GM12878 (cell line): Measurements from ENCODE around the gene FAHD1. TPM values are rescaled to one million over a fixed set of nuclear protein-coding genes. Genes with fewer than 3 reads are reported as not detected.

Source experiments
- ATAC-seq: fragments of 200-7000 bp; cut with Tn5 transposase; 3 replicates; pipeline ENCODE4 v1.9.1; 2020; ENCODE audit warnings: mild to moderate bottlenecking, moderate library complexity
- BruUV-seq: library from RNA; stranded (reverse); fragments of 400-500 nt; replicated peaks from 2 replicates; lab custom pipeline; 2021; lab: Mats Ljungman, UMichigan
- CTCF ChIA-PET: fragments of 300-600 bp; sonication (Branson Sonifier 250); formaldehyde crosslinking; extraction: SDS; loops from one replicate; lab custom pipeline; 2021; ENCODE audit warnings: inconsistent platforms; lab: Yijun Ruan, JAX
- POLR2A ChIA-PET: fragments of 350-600 bp; formaldehyde crosslinking; extraction: SDS; loops from one replicate; lab custom pipeline; 2021; ENCODE audit warnings: inconsistent platforms; lab: Charles Lee
- RAD21 ChIA-PET: fragments of 300-600 bp; sonication (Branson Sonifier 250); formaldehyde crosslinking; loops from one replicate; lab custom pipeline; 2023; ENCODE audit warnings: antibody characterized with exemption; ENCODE audit not compliant: unreplicated experiment; lab: Charles Lee
- SMC1A ChIA-PET: fragments of 300-600 bp; sonication (Branson Sonifier 250); formaldehyde crosslinking; loops from one replicate; lab custom pipeline; 2023; ENCODE audit not compliant: unreplicated experiment, uncharacterized antibody; lab: Charles Lee
- DNase-seq: peaks from one replicate; pipeline ENCODE4 v3.0.0-alpha.2; 2011; ENCODE audit warnings: low read depth, low spot score
- FAIRE-seq: peaks from 3 replicates; lab custom pipeline; 2011; peaks lifted over from hg19 to GRCh38; lab: Jason Lieb, UNC
- H2AFZ ChIP-seq: 2 replicates; pipeline ENCODE4 v1.6.0; 2011; ENCODE audit warnings: low read depth, low read length, control low read depth; ENCODE audit not compliant: control insufficient read depth
- H3K27ac ChIP-seq: 2 replicates; pipeline ENCODE4 v1.5.1; 2011; ENCODE audit warnings: control low read depth; ENCODE audit not compliant: control insufficient read depth, insufficient read depth
- H3K27me3 ChIP-seq, 2 experiments: replicated peaks in 1 of 2; 2 replicates each; pipeline versions ENCODE4 v1.6.0 to v1.6.1; 2011; ENCODE audit warnings: low read length in 1 of 2; ENCODE audit not compliant: control insufficient read depth in 2 of 2, insufficient read depth in 2 of 2
- H3K36me3 ChIP-seq, 2 experiments: 2 replicates each; pipeline ENCODE4 v1.5.1; 2011; ENCODE audit warnings: low read length in 1 of 2; ENCODE audit not compliant: control insufficient read depth in 2 of 2, insufficient read depth in 2 of 2
- H3K4me1 ChIP-seq: 2 replicates; pipeline ENCODE4 v1.6.1; 2011; ENCODE audit warnings: mild to moderate bottlenecking, low read length, moderate library complexity, mixed read lengths; ENCODE audit not compliant: control insufficient read depth, insufficient read depth
- H3K4me2 ChIP-seq: 2 replicates; pipeline ENCODE4 v1.6.0; 2011; ENCODE audit warnings: control low read depth; ENCODE audit not compliant: control insufficient read depth, insufficient read depth
- H3K4me3 ChIP-seq: fragments of 200-600 bp; sonication (generic); 2 replicates; pipeline ENCODE4 v1.5.1; 2016
- H3K79me2 ChIP-seq: 2 replicates; pipeline ENCODE4 v1.6.0; 2011; ENCODE audit warnings: low read length; ENCODE audit not compliant: control insufficient read depth, insufficient read depth
- H3K9ac ChIP-seq: 2 replicates; pipeline ENCODE4 v1.8.0; 2011; ENCODE audit warnings: low read length, control low read depth, mixed read lengths; ENCODE audit not compliant: control insufficient read depth, insufficient read depth
- H3K9me3 ChIP-seq: replicated peaks from 3 replicates; pipeline ENCODE4 v1.5.1; 2011; ENCODE audit warnings: mild to moderate bottlenecking, low read length; ENCODE audit not compliant: control insufficient read depth, insufficient read depth
- H4K20me1 ChIP-seq: 2 replicates; pipeline ENCODE4 v1.6.0; 2011; ENCODE audit not compliant: control insufficient read depth, insufficient read depth
- CBFB ChIP-seq: IDR thresholded peaks from 2 replicates; pipeline ENCODE4 v1.6.1; 2016; ENCODE audit warnings: antibody characterized with exemption, low read depth
- RBBP5 ChIP-seq: fragments of 200-600 bp; sonication (generic); conservative IDR thresholded peaks from 2 replicates; pipeline ENCODE4 v1.6.1; 2016
- SIX5 ChIP-seq: IDR thresholded peaks from 2 replicates; pipeline ENCODE4 v1.6.1; 2011; ENCODE audit warnings: mild to moderate bottlenecking, low read depth, low read length, moderate library complexity; ENCODE audit not compliant: severe bottlenecking
- YBX1 ChIP-seq: fragments of 450-650 bp; IDR thresholded peaks from 2 replicates; pipeline ENCODE4 v1.6.1; 2016; ENCODE audit warnings: antibody characterized with exemption
- WGBS: methylation state at CpG from one replicate; pipeline ENCODE4 v1.1.6; 2016; ENCODE audit warnings: low lambda C conversion rate; ENCODE audit not compliant: insufficient replicate concordance, insufficient coverage; ENCODE audit errors: missing lambda C conversion rate; 5-methylcytosine and 5-hydroxymethylcytosine counted together
- in situ Hi-C: fragments of 300-500 bp; cut with MboI; formaldehyde crosslinking; loops from 9 replicates; pipeline ENCODE4 v1.14.3; 2018; ENCODE audit warnings: mixed read lengths
- intact Hi-C: fragments of 100-400 bp; cut with micrococcal nuclease; formaldehyde crosslinking; loops from one replicate; pipeline ENCODE4 v1.14.2; 2022; ENCODE audit not compliant: unreplicated experiment
- polyA plus RNA-seq, 11 experiments: library from polyadenylated mRNA; depleted of rRNA in 4 of 11; unstranded in 6 of 11; stranded (reverse) in 5 of 11; fragments of >200 nt; fragmentation: Nextera tagmentation in 4 of 11; fragmentation: Illumina TruSeq in 1 of 11; extraction: Ambion mirVana in 4 of 11; extraction: Trizol in 1 of 11; gene quantifications; 1 replicate in 1 of 11; 2 replicates in 10 of 11; pipeline versions ENCODE4 v1.2.1 to v1.2.3, GENCODE V29; 2011 to 2016; ENCODE audit warnings: inconsistent platforms in 2 of 11, missing spikeins in 2 of 11, low read depth in 1 of 11
- total RNA-seq, 4 experiments: library from RNA; depleted of rRNA in 3 of 4; stranded (reverse); fragments of >200 nt in 3 of 4; fragmentation: Illumina TruSeq in 1 of 4; extraction: Trizol in 1 of 4; gene quantifications; 2 replicates each; pipeline versions ENCODE4 v1.2.1 to v1.2.3, GENCODE V29; 2013 to 2021
- TF ChIP-seq, protein P1 (sequence below): IDR thresholded peaks from 2 replicates; pipeline ENCODE4 v1.6.1; 2012; ENCODE audit warnings: low read depth, low read length, improper control_type of control experiment

FAHD1 gene
- total and polyA plus RNA-seq, 10 of the 15 experiments (the other 5 are each of a cell fraction or from before 2014, with no cell fraction given) = 4.3 to 43.0 (median 18.8) TPM

DNA sequence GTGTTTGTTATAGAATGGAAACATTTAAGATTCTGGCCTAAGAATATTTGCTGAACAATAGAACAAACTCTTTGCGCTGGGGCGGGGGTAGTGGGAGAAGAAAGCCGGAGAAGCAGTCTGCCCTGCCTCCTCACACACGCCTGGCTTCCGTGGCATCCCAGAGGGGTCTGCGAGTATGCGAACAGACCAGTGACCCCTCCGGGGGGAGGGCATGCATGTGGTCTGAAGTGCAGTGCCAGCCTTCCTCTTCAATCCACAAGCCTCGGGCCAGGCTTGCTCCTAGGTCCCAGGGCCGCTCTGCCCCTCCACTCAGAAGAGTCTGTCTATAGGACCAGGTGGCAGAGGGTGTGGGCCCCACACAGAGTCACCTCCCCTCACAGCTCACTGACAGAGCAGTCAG lies 19.4 kb upstream of the FAHD1 start:
- H3K79me2 ChIP-seq = no peaks in the 10 kb centered on the region
- H3K9me3 ChIP-seq = no peaks in the 10 kb centered on the region; the same call in 2 of the 3 replicates
- RAD21 ChIA-PET = no interaction called here
- SMC1A ChIA-PET = no interaction called here
- 87% methylated on average over 10 of the region's 10 CpGs for WGBS
- DNase-seq = no peak
- H3K36me3 ChIP-seq = peaks cover 0 to 1% of the 10 kb centered on the region in 2 experiments; a peak in 3 of 4 replicates
- TF ChIP-seq SIX5 (no peak), RBBP5 (no peak), YBX1 (no peak)
- TF ChIP-seq, protein P1, sequence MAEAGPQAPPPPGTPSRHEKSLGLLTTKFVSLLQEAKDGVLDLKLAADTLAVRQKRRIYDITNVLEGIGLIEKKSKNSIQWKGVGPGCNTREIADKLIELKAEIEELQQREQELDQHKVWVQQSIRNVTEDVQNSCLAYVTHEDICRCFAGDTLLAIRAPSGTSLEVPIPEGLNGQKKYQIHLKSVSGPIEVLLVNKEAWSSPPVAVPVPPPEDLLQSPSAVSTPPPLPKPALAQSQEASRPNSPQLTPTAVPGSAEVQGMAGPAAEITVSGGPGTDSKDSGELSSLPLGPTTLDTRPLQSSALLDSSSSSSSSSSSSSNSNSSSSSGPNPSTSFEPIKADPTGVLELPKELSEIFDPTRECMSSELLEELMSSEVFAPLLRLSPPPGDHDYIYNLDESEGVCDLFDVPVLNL = no peak
- TF ChIP-seq, all 136 proteins: peak for 0
- BruUV-seq = no TSS peak
- no peak overlapping the region for H2AFZ ChIP-seq
- H3K4me2 ChIP-seq = no peak overlapping the region
- H3K9ac ChIP-seq = no peak overlapping the region
- no peaks in the 10 kb centered on the region for H3K4me1 ChIP-seq
- no peaks in the 10 kb centered on the region for H4K20me1 ChIP-seq
- no peak overlapping the region for H3K27ac ChIP-seq
- H3K27me3 ChIP-seq = no peaks in the 10 kb centered on the region
- intact Hi-C loops = no loop called here
- POLR2A ChIA-PET = no interaction called here
- no peak for FAIRE-seq
- CTCF ChIA-PET = no interaction called here
- in situ Hi-C loops = no loop called here
- no peak for ATAC-seq
- no peak overlapping the region for H3K4me3 ChIP-seq

DNA sequence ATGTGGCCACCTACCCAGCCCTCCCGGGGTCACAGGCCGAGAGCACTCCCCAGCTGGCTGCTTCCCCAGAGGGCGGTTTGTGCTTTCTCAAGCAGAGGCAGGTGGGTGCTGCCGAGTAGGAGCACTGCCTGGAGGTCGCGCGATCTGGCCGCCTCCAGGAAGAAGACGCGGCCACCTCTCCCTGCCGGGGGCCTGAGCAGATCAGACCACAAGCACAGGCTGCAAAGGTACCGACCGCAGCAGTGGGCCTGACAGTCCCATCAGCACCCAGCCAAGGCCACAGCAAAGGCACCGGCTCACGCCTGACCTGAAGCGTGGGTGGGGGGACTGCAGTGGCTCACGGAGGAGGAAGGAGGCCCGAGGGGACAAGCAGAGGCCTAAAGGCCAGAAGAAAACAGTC lies 18.3 kb upstream of the FAHD1 start:
- intact Hi-C loops = no loop called here
- CTCF ChIA-PET = no interaction called here
- no peak for ATAC-seq

More for the DNA sequence above, 18.3 kb upstream of the FAHD1 start:
- no TSS peak for BruUV-seq
- ChIA-PET SMC1A (no interaction called here), POLR2A (no interaction called here), RAD21 (no interaction called here)
- Histone ChIP-seq H3K27me3 (no peaks in the 10 kb centered on the region), H3K9me3 (no peaks in the 10 kb centered on the region; the same call in 2 of the 3 replicates), H2AFZ (no peak overlapping the region), H4K20me1 (no peaks in the 10 kb centered on the region), H3K79me2 (no peaks in the 10 kb centered on the region), H3K4me2 (no peak overlapping the region), H3K36me3 (peaks cover 0 to 1% of the 10 kb centered on the region in 2 experiments; a peak in 3 of 4 replicates), H3K9ac (no peak overlapping the region), H3K27ac (no peak overlapping the region), H3K4me1 (no peaks in the 10 kb centered on the region), H3K4me3 (no peak overlapping the region)
- no peak for TF ChIP-seq CBFB
- no peak for FAIRE-seq
- WGBS = 86% methylated on average over 18 of the region's 18 CpGs
- no peak for DNase-seq
- in situ Hi-C loops = no loop called here
